HCT116 (cell line): ENCODE measurements around the gene SLC25A41. TPM values are rescaled to one million over a fixed set of nuclear protein-coding genes. Genes with fewer than 3 reads are reported as not detected.

Experiments
- ATAC-seq: fragments of 200-7000 bp; cut with Tn5 transposase; 2 replicates; pipeline ENCODE4 v1.9.1; 2020; ENCODE audit warnings: mild to moderate bottlenecking, moderate library complexity
- BruUV-seq: library from RNA; stranded (reverse); fragments of 400-500 nt; replicated peaks from 2 replicates; lab custom pipeline; 2021; lab: Mats Ljungman, UMichigan
- CTCF ChIA-PET: fragments of 300-600 bp; sonication (Branson Sonifier 250); formaldehyde crosslinking; loops from one replicate; lab custom pipeline; 2021; ENCODE audit warnings: antibody characterized with exemption; lab: Charles Lee
- POLR2A ChIA-PET: fragments of 300-600, 350-600 bp; sonication (Branson Sonifier 250); formaldehyde crosslinking; loops from one replicate; lab custom pipeline; 2021; ENCODE audit warnings: antibody characterized with exemption; lab: Charles Lee
- RAD21 ChIA-PET, 2 experiments: fragments of 300-600 bp; sonication (Branson Sonifier 250); formaldehyde crosslinking; loops; one replicate each; lab custom pipeline; 2023; ENCODE audit warnings: low total read pairs in 2 of 2; ENCODE audit not compliant: uncharacterized antibody in 2 of 2, unreplicated experiment in 2 of 2, low non-redundant PET in 1 of 2; lab: Charles Lee
- DNase-seq: peaks from one replicate; pipeline ENCODE4 v3.0.0-alpha.2; 2010; ENCODE audit warnings: low read depth, low spot score
- H2AFZ ChIP-seq: fragments of 200-600 bp; shearing (Covaris generic), sonication (generic); 2 replicates; pipeline ENCODE4 v1.6.1; 2017; ENCODE audit warnings: low read depth, mixed run types, mixed read lengths, antibody characterized with exemption, low read length; ENCODE audit not compliant: poor library complexity, severe bottlenecking
- H3K27ac ChIP-seq: 2 replicates; pipeline ENCODE4 v1.5.1; 2012; ENCODE audit warnings: low read depth, low read length
- H3K27me3 ChIP-seq: fragments of 200-600 bp; sonication (generic); 2 replicates; pipeline ENCODE4 v1.6.1; 2016; ENCODE audit warnings: mixed run types, low read length, mixed read lengths; ENCODE audit not compliant: insufficient read depth
- H3K36me3 ChIP-seq, 2 experiments: fragments of 200-500 bp in 1 of 2; fragments of 200-600 bp in 1 of 2; sonication (Bioruptor generic) in 1 of 2; sonication (generic) in 1 of 2; 2 replicates each; pipeline versions ENCODE4 v1.5.1 to v1.6.1; 2014 to 2016; ENCODE audit warnings: low read length in 2 of 2, inconsistent platforms in 1 of 2, mixed read lengths in 1 of 2, mixed run types in 1 of 2; ENCODE audit not compliant: insufficient read depth in 2 of 2, control insufficient read depth in 1 of 2
- H3K4me1 ChIP-seq, 2 experiments: fragments of 200-600 bp in 1 of 2; sonication (generic) in 1 of 2; 2 replicates each; pipeline versions ENCODE4 v1.5.1 to v1.6.1; 2012 to 2017; ENCODE audit warnings: low read length in 2 of 2, inconsistent platforms in 1 of 2, mild to moderate bottlenecking in 1 of 2, mixed read lengths in 1 of 2, mixed run types in 1 of 2, moderate library complexity in 1 of 2; ENCODE audit not compliant: insufficient read depth in 2 of 2, control insufficient read depth in 1 of 2
- H3K4me2 ChIP-seq: fragments of 200-600 bp; sonication (generic); 2 replicates; pipeline ENCODE4 v1.6.1; 2017; ENCODE audit warnings: mixed run types, low read length, mixed read lengths
- H3K4me3 ChIP-seq, 2 experiments: fragments of 200-600 bp in 1 of 2; sonication (generic) in 1 of 2; replicated peaks in 1 of 2; 2 replicates each; pipeline ENCODE4 v1.5.1; 2011 to 2016; ENCODE audit warnings: low read length in 2 of 2, control low read depth in 1 of 2, low read depth in 1 of 2, mild to moderate bottlenecking in 1 of 2, mixed read lengths in 1 of 2, mixed run types in 1 of 2
- H3K79me2 ChIP-seq: fragments of 200-600 bp; sonication (generic); 2 replicates; pipeline ENCODE4 v1.6.1; 2017; ENCODE audit warnings: mild to moderate bottlenecking, mixed run types, low read length, moderate library complexity, mixed read lengths; ENCODE audit not compliant: insufficient read depth
- H3K9ac ChIP-seq: fragments of 200-600 bp; sonication (generic); 2 replicates; pipeline ENCODE4 v1.6.1; 2016; ENCODE audit warnings: low read length, mixed read lengths
- H3K9me2 ChIP-seq: fragments of 200-600 bp; sonication (generic), shearing (Covaris generic); 2 replicates; pipeline ENCODE4 v1.6.1; 2017; ENCODE audit warnings: mixed run types, mild to moderate bottlenecking, moderate library complexity; ENCODE audit not compliant: insufficient read depth
- H3K9me3 ChIP-seq, 2 experiments: fragments of 200-500 bp in 1 of 2; fragments of 200-600 bp in 1 of 2; sonication (Bioruptor generic) in 1 of 2; sonication (generic) in 1 of 2; 2 replicates each; pipeline ENCODE4 v1.6.1; 2014 to 2017; ENCODE audit warnings: low read length in 2 of 2, mixed read lengths in 2 of 2, inconsistent platforms in 1 of 2, low read depth in 1 of 2, mild to moderate bottlenecking in 1 of 2, mixed run types in 1 of 2, moderate library complexity in 1 of 2; ENCODE audit not compliant: control insufficient read depth in 1 of 2, insufficient read depth in 1 of 2
- H4K20me1 ChIP-seq: fragments of 200-600 bp; sonication (generic), shearing (Covaris generic); 2 replicates; pipeline ENCODE4 v1.6.1; 2017; ENCODE audit warnings: mixed run types, mild to moderate bottlenecking, moderate library complexity; ENCODE audit not compliant: insufficient read depth
- CBX3 ChIP-seq: IDR thresholded peaks from 2 replicates; pipeline ENCODE4 v1.6.1; 2012; ENCODE audit warnings: low read depth
- EZH2 ChIP-seq: fragments of 200-600 bp; sonication (generic); IDR thresholded peaks from 2 replicates; pipeline ENCODE4 v1.6.1; 2017; ENCODE audit warnings: antibody characterized with exemption, mixed run types
- FOSL1 ChIP-seq: IDR thresholded peaks from 2 replicates; pipeline ENCODE4 v1.6.1; 2012; ENCODE audit warnings: low read depth
- POLR2A ChIP-seq: IDR thresholded peaks from 2 replicates; pipeline ENCODE4 v1.7.0; 2011; ENCODE audit warnings: borderline replicate concordance; ENCODE audit not compliant: insufficient read depth, insufficient read length; ENCODE audit errors: extremely low read depth
- SIN3A ChIP-seq: IDR thresholded peaks from 2 replicates; pipeline ENCODE4 v1.6.1; 2012; ENCODE audit warnings: low read depth
- SRF ChIP-seq: IDR thresholded peaks from 2 replicates; pipeline ENCODE4 v1.6.1; 2012; ENCODE audit warnings: low read depth
- YY1 ChIP-seq: IDR thresholded peaks from 2 replicates; pipeline ENCODE4 v1.6.1; 2011; ENCODE audit warnings: low read length, low read depth, moderate library complexity, mild to moderate bottlenecking; ENCODE audit not compliant: insufficient replicate concordance; ENCODE audit errors: extremely low read depth
- ZFX ChIP-seq: fragments of 450-650 bp; IDR thresholded peaks from 2 replicates; pipeline ENCODE4 v1.6.1; 2017
- ZNF274 ChIP-seq: fragments of 200-500 bp; sonication (Bioruptor generic); IDR thresholded peaks from 2 replicates; pipeline ENCODE4 v1.6.1; 2014; ENCODE audit warnings: mild to moderate bottlenecking, low read depth, low read length, inconsistent platforms
- intact Hi-C: fragments of 100-400 bp; cut with micrococcal nuclease; formaldehyde crosslinking; loops from 2 replicates; pipeline ENCODE4 v1.10.0; 2022
- total RNA-seq: library from RNA; stranded (reverse); gene quantifications from one replicate; pipeline ENCODE4 v1.2.1, GENCODE V29; 2021; ENCODE audit not compliant: unreplicated experiment

SLC25A41 gene
- total RNA-seq, 1 experiment from 2014 or later = 0.93 TPM

- H3K9me2 ChIP-seq = no peaks in the 10 kb centered on the region
- no peak for ATAC-seq
- H3K79me2 ChIP-seq = no peaks in the 10 kb centered on the region
- ChIA-PET POLR2A (no interaction called here), CTCF (no interaction called here), RAD21 (no interaction called here)
- TF ChIP-seq EZH2 (no peak), SIN3A (no peak), SRF (no peak), CBX3 (no peak), FOSL1 (no peak), POLR2A (no peak), YY1 (no peak), ZNF274 (no peak)
- peaks cover 0 to 4% of the 10 kb centered on the region in 2 experiments; a peak in 2 of 4 replicates for H3K36me3 ChIP-seq
- H4K20me1 ChIP-seq = no peaks in the 10 kb centered on the region
- no peak overlapping the region for H2AFZ ChIP-seq
- no TSS peak for BruUV-seq
- H3K27ac ChIP-seq = no peak overlapping the region
- H3K9me3 ChIP-seq = peaks cover 0 to 4% of the 10 kb centered on the region in 2 experiments; a peak in 1 of 4 replicates
- intact Hi-C loops = no loop called here
- no peaks in the 10 kb centered on the region for H3K4me1 ChIP-seq
- H3K27me3 ChIP-seq = no peaks in the 10 kb centered on the region
- H3K4me2 ChIP-seq = no peak overlapping the region
- no peak for DNase-seq
- H3K4me3 ChIP-seq = no peak overlapping the region
- H3K9ac ChIP-seq = no peak overlapping the region
These were observed 12.9 kb upstream of the SLC25A41 start for GRCh38 chr19:6446452-6446851.

- Histone ChIP-seq H3K4me1 (no peaks in the 10 kb centered on the region), H3K4me3 (no peak overlapping the region), H4K20me1 (no peaks in the 10 kb centered on the region), H3K9ac (no peak overlapping the region), H3K4me2 (no peak overlapping the region), H3K9me2 (no peaks in the 10 kb centered on the region), H3K27ac (no peak overlapping the region), H2AFZ (no peak overlapping the region), H3K79me2 (no peaks in the 10 kb centered on the region)
- POLR2A ChIA-PET = no interaction called here
- RAD21 ChIA-PET = no interaction called here
- no TSS peak for BruUV-seq
- CTCF ChIA-PET = no interaction called here
- TF ChIP-seq ZFX (no peak), CBX3 (no peak)
- TF ChIP-seq, all 23 proteins: peak for 0
- no peaks in the 10 kb centered on the region for H3K27me3 ChIP-seq
- intact Hi-C loops = no loop called here
- no peak for DNase-seq
- ATAC-seq = no peak
- H3K9me3 ChIP-seq = peaks cover 0 to 4% of the 10 kb centered on the region in 2 experiments; a peak in 1 of 4 replicates
- H3K36me3 ChIP-seq = no peaks in the 10 kb centered on the region
These were observed 10.4 kb upstream of the SLC25A41 start for GRCh38 chr19:6443986-6444385.
